Ureter (tissue), 1 donor: ENCODE data around the gene FUT4. TPM values are rescaled to one million over a fixed set of nuclear protein-coding genes. Genes with fewer than 3 reads are reported as not detected.

Source experiments
- total RNA-seq: library from RNA; stranded (reverse); gene quantifications from one replicate; pipeline ENCODE4 v1.2.4, GENCODE V29; 2023
- donor health status: DM: yes; HTN: yes; CAD: no.

The FUT4 gene
- total RNA-seq, 1 donor from 2014 or later = 6.6 TPM

Other genes with a start within 250 kb of the FUT4 start
- gene IZUMO1R, start 239.3 kb upstream of the FUT4 start, total RNA-seq = not detected
- gene GPR83, start 142.5 kb upstream of the FUT4 start, total RNA-seq = not detected
- gene MRE11, start 50.1 kb upstream of the FUT4 start, total RNA-seq = 26.1 TPM
- gene ANKRD49, start 49.9 kb upstream of the FUT4 start, total RNA-seq = 13.9 TPM
- not detected for gene C11orf97, start 31.5 kb upstream of the FUT4 start, total RNA-seq
- 3.7 TPM for gene PIWIL4, start 23.4 kb downstream of the FUT4 start, total RNA-seq
- 84.2 TPM for gene AMOTL1, start 224.4 kb downstream of the FUT4 start, total RNA-seq